Measurements from ENCODE around the gene ACSM6.

- no peak for TF ChIP-seq CTCF (IDR thresholded peaks at IDR 0.05)
- TF ChIP-seq POLR2A (IDR thresholded peaks at IDR 0.05): no peak
- no peak for TF ChIP-seq POLR2AphosphoS5 (IDR thresholded peaks at IDR 0.05)
These were observed 16.6 kb upstream of the ACSM6 start for GRCh38 chr10:95177429-95177828.
